Body of pancreas (tissue), 4 donors: ENCODE data around the gene PRMT7.

Experiments used
- POLR2A ChIP-seq, 3 donors: fragments of 450-650 bp; IDR thresholded peaks; one replicate each; pipeline ENCODE4 v1.6.1; 2016; ENCODE audit warnings: antibody characterized with exemption in 3 of 3, mild to moderate bottlenecking in 2 of 3
- TF ChIP-seq, protein P1 (sequence below), 7 experiments: fragments of 450-650 bp in 4 of 7; fragments of 200-600 bp in 3 of 7; sonication (generic) in 3 of 7; IDR thresholded peaks; one replicate each; pipeline ENCODE4 v1.5.1; 2016 to 2019; ENCODE audit warnings: antibody characterized with exemption in 7 of 7

DNA sequence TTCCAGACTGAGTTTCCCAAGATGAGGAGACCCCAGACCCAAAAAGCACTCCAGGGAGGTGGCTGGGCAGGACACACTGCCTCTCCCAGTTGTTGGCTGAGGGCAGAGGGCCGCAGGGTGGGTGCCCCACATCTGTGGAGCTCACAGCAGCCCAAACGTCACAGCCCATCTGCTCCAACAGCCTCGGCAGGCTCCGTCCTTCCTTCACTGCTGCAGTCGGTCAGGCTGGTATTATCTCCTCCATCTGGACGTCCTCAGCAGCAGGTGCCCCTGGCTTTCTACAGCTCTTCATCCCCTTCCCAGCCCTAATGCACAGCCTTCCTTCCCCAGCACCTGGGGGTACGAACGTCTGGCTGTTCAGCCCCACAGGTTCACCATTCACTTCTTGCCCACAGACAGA is 55.2 kb downstream of the PRMT7 start:
- TF ChIP-seq, protein P1, sequence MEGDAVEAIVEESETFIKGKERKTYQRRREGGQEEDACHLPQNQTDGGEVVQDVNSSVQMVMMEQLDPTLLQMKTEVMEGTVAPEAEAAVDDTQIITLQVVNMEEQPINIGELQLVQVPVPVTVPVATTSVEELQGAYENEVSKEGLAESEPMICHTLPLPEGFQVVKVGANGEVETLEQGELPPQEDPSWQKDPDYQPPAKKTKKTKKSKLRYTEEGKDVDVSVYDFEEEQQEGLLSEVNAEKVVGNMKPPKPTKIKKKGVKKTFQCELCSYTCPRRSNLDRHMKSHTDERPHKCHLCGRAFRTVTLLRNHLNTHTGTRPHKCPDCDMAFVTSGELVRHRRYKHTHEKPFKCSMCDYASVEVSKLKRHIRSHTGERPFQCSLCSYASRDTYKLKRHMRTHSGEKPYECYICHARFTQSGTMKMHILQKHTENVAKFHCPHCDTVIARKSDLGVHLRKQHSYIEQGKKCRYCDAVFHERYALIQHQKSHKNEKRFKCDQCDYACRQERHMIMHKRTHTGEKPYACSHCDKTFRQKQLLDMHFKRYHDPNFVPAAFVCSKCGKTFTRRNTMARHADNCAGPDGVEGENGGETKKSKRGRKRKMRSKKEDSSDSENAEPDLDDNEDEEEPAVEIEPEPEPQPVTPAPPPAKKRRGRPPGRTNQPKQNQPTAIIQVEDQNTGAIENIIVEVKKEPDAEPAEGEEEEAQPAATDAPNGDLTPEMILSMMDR (IDR thresholded peaks at IDR 0.05) = no peak
- TF ChIP-seq POLR2A (IDR thresholded peaks at IDR 0.05) = no peak
